Measurements from ENCODE around the gene JAG2.

DNA sequence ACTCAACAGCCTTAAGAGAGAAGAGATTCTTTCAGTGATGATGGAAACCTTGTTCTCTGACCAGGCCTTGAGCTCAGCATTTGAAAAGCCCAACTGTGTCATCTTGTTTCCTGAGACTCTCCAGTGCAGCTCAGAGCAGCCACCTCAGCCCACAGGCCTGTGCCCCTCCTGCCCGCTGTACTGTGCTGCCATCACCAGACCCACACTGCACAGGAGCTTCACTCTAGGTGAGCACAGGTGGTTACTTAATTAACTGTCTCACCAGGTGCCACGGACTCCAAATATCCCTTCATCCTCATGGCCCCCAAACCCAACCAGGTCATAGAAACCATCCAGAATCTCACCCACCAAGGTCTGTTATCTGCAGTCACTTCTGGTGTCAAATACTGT, 51.3 kb downstream of the JAG2 start:
- TF ChIP-seq EZH2 (IDR thresholded peaks at IDR 0.05; ENCODE audit: insufficient read depth, poor library complexity, severe bottlenecking) (no peak), EZH2phosphoT487 (IDR thresholded peaks at IDR 0.05; ENCODE audit: insufficient read depth, low read depth) (no peak)

All from GM23248 (cell line).